SHP77 treated with DMSO at 0.1 percent for 48 hours (cell line): Measurements from ENCODE around the gene ZSCAN5A.
"Not testable (repeated sequence)": the region's sequence is repeated elsewhere in the genome, so short reads cannot be mapped to it uniquely, and the experiment has no call there.

Experiments
- DNase-seq: peaks from one replicate; lab custom pipeline; 2025; lab: John Stamatoyannopoulos, UW

Gene ZSCAN5A

DNA sequence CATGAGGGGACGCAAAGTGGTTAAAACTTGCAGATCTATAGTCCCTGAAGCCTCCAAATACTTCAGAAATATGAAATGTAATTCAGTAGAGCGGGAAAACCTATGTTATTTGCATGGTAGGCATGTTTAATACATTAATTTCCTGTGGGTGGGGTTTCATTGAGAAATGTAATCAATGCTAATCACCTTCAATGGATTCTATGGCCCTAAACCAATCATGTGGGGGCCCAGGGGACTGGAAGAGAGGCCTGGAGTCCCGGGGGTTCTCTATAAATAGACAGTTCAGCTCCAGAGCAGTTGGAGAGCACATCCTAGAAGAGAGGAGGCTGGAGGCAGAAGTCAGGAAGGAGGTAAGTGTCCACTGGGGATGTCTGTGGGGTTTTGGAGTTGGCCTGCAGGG lies 112.7 kb downstream of the ZSCAN5A start, which contains the start of gene ZSCAN5C:
Gene ZSCAN5C (plus strand): TSS at position 301 of the 400 bp plus-strand sequence. CDS start 3,641 bp downstream, outside the sequence.
- no peak for DNase-seq

GRCh38 chr19:56199687-56200086 lies 115.0 kb downstream of the ZSCAN5A start:
- DNase-seq = no peak

GRCh38 chr19:56197646-56198045 lies 117.0 kb downstream of the ZSCAN5A start, which contains the start of gene ZSCAN5B:
Gene ZSCAN5B (minus strand): TSS chr19:56197783. CDS start chr19:56193052, 4,731 bp downstream.
- DNase-seq = not testable (repeated sequence)

DNA sequence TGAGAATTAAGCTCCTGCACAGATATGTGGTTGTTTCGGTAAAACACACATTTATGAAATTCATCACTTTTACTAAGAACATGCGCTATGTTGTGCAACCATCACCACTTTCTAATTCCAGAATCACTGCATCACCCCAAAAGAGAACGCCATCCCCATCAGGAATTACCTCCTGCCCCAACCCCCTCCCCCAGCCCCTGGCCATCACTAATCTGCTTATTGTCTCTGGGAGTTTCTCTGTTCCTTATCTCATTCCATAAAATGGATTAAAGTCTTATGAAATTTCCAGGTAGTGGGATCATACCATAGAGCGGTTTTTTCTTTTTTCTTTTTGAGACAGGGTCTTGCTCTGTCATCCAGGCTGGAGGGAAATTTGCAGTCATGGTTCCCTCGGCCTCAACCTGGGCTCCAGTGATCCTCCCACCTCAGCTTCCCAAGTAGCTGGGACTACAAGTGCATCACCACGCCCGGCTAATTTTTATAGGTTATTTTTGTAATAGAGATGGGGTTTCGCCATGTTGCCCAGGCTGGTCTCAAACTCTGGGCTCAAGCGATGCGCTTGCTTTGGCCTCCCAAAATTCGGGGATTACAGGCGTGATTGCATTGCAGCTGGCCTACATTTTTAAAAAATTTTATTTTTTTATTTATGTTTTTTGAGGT lies 120.5 kb downstream of the ZSCAN5A start:
- DNase-seq = no peak

DNA sequence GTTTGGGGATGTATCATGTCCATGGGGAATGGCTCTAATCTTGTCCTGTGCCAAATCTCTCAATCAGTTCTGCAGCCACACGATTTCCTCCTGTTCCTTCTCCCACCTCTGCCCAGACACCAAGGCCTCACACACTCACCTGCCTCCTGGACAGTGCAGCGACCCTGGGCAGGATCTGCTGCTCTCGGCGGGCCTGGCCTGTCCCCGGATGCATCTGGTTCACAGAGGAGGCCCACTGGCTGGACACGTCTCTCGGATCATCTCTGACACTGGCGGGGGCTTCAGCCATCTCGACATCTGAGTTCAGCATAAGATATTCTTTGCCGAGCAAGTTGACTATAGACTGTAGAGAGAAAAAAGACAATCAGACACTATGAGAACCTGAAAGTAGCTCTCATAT lies 122.9 kb downstream of the ZSCAN5A start:
- DNase-seq = no peak

DNA sequence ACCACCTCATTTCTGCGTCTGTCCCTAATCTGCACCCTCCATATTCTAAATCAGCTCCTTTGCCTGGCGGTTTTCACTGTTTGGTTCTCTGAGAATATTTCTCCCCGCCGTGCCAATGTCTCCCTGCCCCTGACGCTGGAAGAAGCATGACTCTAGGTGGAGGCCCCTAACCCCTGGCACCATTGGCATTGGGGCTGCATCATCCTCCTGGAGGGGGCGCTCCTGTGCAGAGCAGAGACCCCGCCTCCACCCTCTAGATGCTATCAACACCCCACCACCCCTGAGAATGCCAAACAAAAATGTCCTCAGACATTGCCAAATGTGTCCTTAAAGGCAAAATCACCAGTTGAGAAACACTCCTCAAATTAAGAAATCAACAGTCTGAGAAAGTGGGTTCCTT lies 123.5 kb downstream of the ZSCAN5A start:
- DNase-seq = no peak

GRCh38 chr19:56189785-56190184 lies 124.9 kb downstream of the ZSCAN5A start:
- no peak for DNase-seq

GRCh38 chr19:56177564-56178243 lies 136.9 kb downstream of the ZSCAN5A start:
- DNase-seq = no peak

GRCh38 chr19:56176881-56177280 lies 137.8 kb downstream of the ZSCAN5A start:
- DNase-seq = no peak

DNA sequence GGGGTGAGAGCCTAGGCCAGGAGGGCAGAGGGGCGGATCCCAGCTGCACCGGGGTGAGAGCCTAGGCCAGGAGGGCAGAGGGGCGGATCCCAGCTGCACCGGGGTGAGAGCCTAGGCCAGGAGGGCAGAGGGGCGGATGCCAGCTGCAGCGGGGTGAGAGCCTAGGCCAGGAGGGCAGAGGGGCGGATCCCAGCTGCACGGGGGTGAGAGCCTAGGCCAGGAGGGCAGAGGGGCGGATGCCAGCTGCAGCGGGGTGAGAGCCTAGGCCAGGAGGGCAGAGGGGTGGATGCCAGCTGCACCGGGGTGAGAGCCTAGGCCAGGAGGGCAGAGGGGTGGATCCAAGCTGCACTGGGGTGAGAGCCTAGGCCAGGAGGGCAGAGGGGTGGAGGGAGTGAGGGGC lies 138.3 kb downstream of the ZSCAN5A start:
- not testable (repeated sequence) for DNase-seq

DNA sequence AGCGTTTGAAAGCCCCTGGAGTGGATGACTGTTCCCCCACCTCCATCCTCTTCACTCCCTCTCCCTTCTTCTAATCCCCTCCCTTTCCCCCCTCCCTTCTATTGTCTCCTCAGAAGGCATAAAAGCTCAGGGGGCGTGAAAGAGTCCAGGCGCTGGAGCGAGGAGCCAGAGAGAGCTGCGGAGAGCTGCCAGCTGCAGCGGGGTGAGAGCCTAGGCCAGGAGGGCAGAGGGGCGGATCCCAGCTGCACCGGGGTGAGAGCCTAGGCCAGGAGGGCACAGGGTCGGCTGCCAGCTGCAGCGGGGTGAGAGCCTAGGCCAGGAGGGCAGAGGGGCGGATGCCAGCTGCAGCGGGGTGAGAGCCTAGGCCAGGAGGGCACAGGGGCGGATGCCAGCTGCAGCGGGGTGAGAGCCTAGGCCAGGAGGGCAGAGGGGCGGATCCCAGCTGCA lies 138.8 kb downstream of the ZSCAN5A start, which contains the start of gene GALP:
Gene GALP (plus strand): TSS at position 148 of the 447 bp plus-strand sequence. CDS start 1,101 bp downstream, outside the sequence.
- not testable (repeated sequence) for DNase-seq

- no peak for DNase-seq
Measured at GRCh38 chr19:56174550-56174949, 140.1 kb downstream of the ZSCAN5A start.

- DNase-seq = no peak
Measured at GRCh38 chr19:56174086-56174485, 140.6 kb downstream of the ZSCAN5A start.
